ENCODE data around the gene MFN1. TPM values are rescaled to one million over a fixed set of nuclear protein-coding genes. Genes with fewer than 3 reads are reported as not detected.

MFN1 gene
- total RNA-seq, 6 experiments from 2014 or later: 12.2 to 24.6 (median 20.3) TPM

- H3K36me3 ChIP-seq: peaks cover 0 to 60% (median 15%) of the 10 kb centered on the region in 4 donors
- H3K27ac ChIP-seq: no peak overlapping the region
- no peak for ATAC-seq
- no peaks in the 10 kb centered on the region for H3K9me3 ChIP-seq
- no peak for DNase-seq
- intact Hi-C loops (cut with DNase I): no loop called here
- H3K27me3 ChIP-seq: no peaks in the 10 kb centered on the region
- no peaks in the 10 kb centered on the region for H3K4me1 ChIP-seq
- TF ChIP-seq CTCF (IDR thresholded peaks at IDR 0.05) (no peak), POLR2A (IDR thresholded peaks at IDR 0.05) (no peak)
- no peak overlapping the region for H3K4me3 ChIP-seq
- WGBS (ENCODE audit: insufficient coverage, low coverage, low lambda C conversion rate, missing lambda C conversion rate): 100% methylated on average over 1 of the region's 1 CpG
Observed at GRCh38 chr3:179355996-179356395, 8.5 kb downstream of the MFN1 start.

- no peak overlapping the region for H3K4me3 ChIP-seq
- no peaks in the 10 kb centered on the region for H3K4me1 ChIP-seq
- H3K27ac ChIP-seq: no peak overlapping the region
- TF ChIP-seq POLR2A (IDR thresholded peaks at IDR 0.05): no peak
- TF ChIP-seq CTCF (IDR thresholded peaks at IDR 0.05): no peak
- no peaks in the 10 kb centered on the region for H3K27me3 ChIP-seq
- no peaks in the 10 kb centered on the region for H3K9me3 ChIP-seq
- ATAC-seq (no peak), DNase-seq (no peak)
- peaks cover 0 to 72% (median 15%) of the 10 kb centered on the region in 4 donors for H3K36me3 ChIP-seq
- intact Hi-C loops (cut with DNase I): no loop called here
- WGBS (ENCODE audit: insufficient coverage, low coverage, low lambda C conversion rate, missing lambda C conversion rate): 95% methylated on average over 5 of the region's 5 CpGs
Observed at GRCh38 chr3:179363332-179363731, 15.8 kb downstream of the MFN1 start.

GRCh38 chr3:179369621-179370020 lies 22.1 kb downstream of the MFN1 start:
- Histone ChIP-seq H3K27me3 (no peaks in the 10 kb centered on the region), H3K9me3 (no peaks in the 10 kb centered on the region), H3K36me3 (peaks cover 0 to 45% (median 8%) of the 10 kb centered on the region in 4 donors), H3K4me3 (no peak overlapping the region), H3K27ac (no peak overlapping the region), H3K4me1 (no peaks in the 10 kb centered on the region)
- TF ChIP-seq CTCF (IDR thresholded peaks at IDR 0.05) (no peak), POLR2A (IDR thresholded peaks at IDR 0.05) (no peak)
- intact Hi-C loops (cut with DNase I): no loop called here
- no peak for ATAC-seq
- WGBS (ENCODE audit: insufficient coverage, low coverage, low lambda C conversion rate, missing lambda C conversion rate): 100% methylated on average over 1 of the region's 1 CpG
- DNase-seq: no peak

- ATAC-seq (no peak), DNase-seq (no peak)
- no peak for TF ChIP-seq POLR2A (IDR thresholded peaks at IDR 0.05)
- TF ChIP-seq CTCF (IDR thresholded peaks at IDR 0.05): no peak
- 100% methylated on average over 6 of the region's 6 CpGs for WGBS (ENCODE audit: insufficient coverage, low coverage, low lambda C conversion rate, missing lambda C conversion rate)
- no peak overlapping the region for H3K4me3 ChIP-seq
- no peak overlapping the region for H3K27ac ChIP-seq
- intact Hi-C loops (cut with DNase I): no loop called here
- H3K4me1 ChIP-seq: no peaks in the 10 kb centered on the region
- peaks cover 0 to 45% (median 4%) of the 10 kb centered on the region in 4 donors for H3K36me3 ChIP-seq
- H3K9me3 ChIP-seq: no peaks in the 10 kb centered on the region
- no peaks in the 10 kb centered on the region for H3K27me3 ChIP-seq
Observed at GRCh38 chr3:179373938-179374337, 26.4 kb downstream of the MFN1 start.

Measured in right lobe of liver (tissue), 6 donors.